WTC11 (cell line): ENCODE data around the gene PROM2. TPM values are rescaled to one million over a fixed set of nuclear protein-coding genes. Genes with fewer than 3 reads are reported as not detected.

Experiments
- ATAC-seq: fragments of 200-7000 bp; cut with Tn5 transposase; 2 replicates; pipeline ENCODE4 v1.10.0; 2021; ENCODE audit warnings: mild to moderate bottlenecking, moderate library complexity
- CTCF ChIA-PET: fragments of 300-600 bp; sonication (Branson Sonifier 250); formaldehyde crosslinking; loops from one replicate; lab custom pipeline; 2021; ENCODE audit warnings: antibody characterized with exemption; lab: Charles Lee
- POLR2A ChIA-PET: fragments of 350-600 bp; sonication (Branson Sonifier 250); formaldehyde crosslinking; loops from one replicate; lab custom pipeline; 2021; ENCODE audit warnings: antibody characterized with exemption; lab: Charles Lee
- DNase-seq: peaks from one replicate; pipeline ENCODE4 v3.0.0; 2021; ENCODE audit warnings: low spot score
- H3K27ac Mint-ChIP-seq: 2 replicates; pipeline ENCODE4 v1.8.0; 2021; ENCODE audit warnings: mixed read lengths
- H3K27me3 Mint-ChIP-seq: 2 replicates; pipeline ENCODE4 v1.8.0; 2021; ENCODE audit warnings: low read depth, mild to moderate bottlenecking, moderate library complexity, mixed read lengths
- H3K36me3 Mint-ChIP-seq: 2 replicates; pipeline ENCODE4 v1.8.0; 2021; ENCODE audit warnings: mixed read lengths
- H3K4me1 Mint-ChIP-seq: 2 replicates; pipeline ENCODE4 v1.8.0; 2022; ENCODE audit warnings: mixed read lengths
- H3K4me3 Mint-ChIP-seq: 2 replicates; pipeline ENCODE4 v1.8.0; 2021; ENCODE audit warnings: mild to moderate bottlenecking, moderate library complexity, mixed read lengths
- H3K9me3 Mint-ChIP-seq: 2 replicates; pipeline ENCODE4 v1.8.0; 2021; ENCODE audit warnings: mixed read lengths
- ETV6 ChIP-seq: sonication (generic); formaldehyde crosslinking; IDR thresholded peaks from 2 replicates; pipeline ENCODE4 v1.8.1; 2022; ENCODE audit warnings: mild to moderate bottlenecking, missing genetic modification reagents
- GABPB1 ChIP-seq: sonication (generic); formaldehyde crosslinking; IDR thresholded peaks from 2 replicates; pipeline ENCODE4 v1.8.1; 2023; ENCODE audit warnings: mild to moderate bottlenecking, missing genetic modification reagents
- IRF2 ChIP-seq: sonication (generic); formaldehyde crosslinking; IDR thresholded peaks from 2 replicates; pipeline ENCODE4 v1.8.0; 2022; ENCODE audit warnings: low read depth, missing genetic modification reagents, borderline replicate concordance
- MXD4 ChIP-seq: fragments of 250-450 bp; sonication (Bioruptor Pico); IDR thresholded peaks from 2 replicates; pipeline ENCODE4 v1.8.0; 2021; ENCODE audit warnings: mild to moderate bottlenecking, moderate library complexity, borderline replicate concordance
- PRRX2 ChIP-seq: fragments of 250-450 bp; sonication (Bioruptor Pico); IDR thresholded peaks from 2 replicates; pipeline ENCODE4 v1.8.0; 2021; ENCODE audit warnings: mild to moderate bottlenecking
- SOX15 ChIP-seq: fragments of 250-450 bp; sonication (Bioruptor Pico); IDR thresholded peaks from 2 replicates; pipeline ENCODE4 v1.9.0; 2021; ENCODE audit warnings: mild to moderate bottlenecking
- TEAD4 ChIP-seq: sonication (generic); formaldehyde crosslinking; IDR thresholded peaks from 2 replicates; pipeline ENCODE4 v1.8.0; 2022; ENCODE audit warnings: mild to moderate bottlenecking, missing genetic modification reagents
- ZBTB21 ChIP-seq: sonication (generic); formaldehyde crosslinking; IDR thresholded peaks from 2 replicates; pipeline ENCODE4 v1.8.1; 2023; ENCODE audit warnings: mild to moderate bottlenecking, missing genetic modification reagents, borderline replicate concordance
- ZNF121 ChIP-seq: sonication (generic); formaldehyde crosslinking; IDR thresholded peaks from 2 replicates; pipeline ENCODE4 v1.8.0; 2023; ENCODE audit warnings: missing genetic modification reagents
- ZNF232 ChIP-seq: sonication (generic); formaldehyde crosslinking; IDR thresholded peaks from 2 replicates; pipeline ENCODE4 v1.8.0; 2022; ENCODE audit warnings: mild to moderate bottlenecking, missing genetic modification reagents
- ZNF263 ChIP-seq: sonication (generic); formaldehyde crosslinking; IDR thresholded peaks from 2 replicates; pipeline ENCODE4 v1.8.1; 2022; ENCODE audit warnings: low read depth, mild to moderate bottlenecking, moderate library complexity, missing genetic modification reagents
- ZNF317 ChIP-seq: sonication (generic); formaldehyde crosslinking; IDR thresholded peaks from 2 replicates; pipeline ENCODE4 v1.8.1; 2023; ENCODE audit warnings: low read depth, mild to moderate bottlenecking, moderate library complexity, missing genetic modification reagents, borderline replicate concordance
- ZNF396 ChIP-seq: fragments of 250-450 bp; sonication (Bioruptor Pico); IDR thresholded peaks from 2 replicates; pipeline ENCODE4 v1.8.0; 2021; ENCODE audit warnings: mild to moderate bottlenecking, moderate library complexity, borderline replicate concordance
- total RNA-seq: library from RNA; stranded (reverse); gene quantifications from 3 replicates; pipeline ENCODE4 v1.2.3, GENCODE V29; 2021
- TF ChIP-seq, protein P1 (sequence below): sonication (generic); formaldehyde crosslinking; IDR thresholded peaks from 2 replicates; pipeline ENCODE4 v1.8.0; 2022; ENCODE audit warnings: mild to moderate bottlenecking, missing genetic modification reagents
- TF ChIP-seq, protein P2 (sequence below): fragments of 250-450 bp; sonication (Bioruptor Pico); IDR thresholded peaks from 2 replicates; pipeline ENCODE4 v1.9.0; 2021; ENCODE audit warnings: mild to moderate bottlenecking
- TF ChIP-seq, protein P3 (sequence below): sonication (generic); formaldehyde crosslinking; IDR thresholded peaks from 2 replicates; pipeline ENCODE4 v1.8.0; 2023; ENCODE audit warnings: missing genetic modification reagents, mild to moderate bottlenecking, borderline replicate concordance
- TF ChIP-seq, protein P4 (sequence below): sonication (generic); formaldehyde crosslinking; IDR thresholded peaks from 2 replicates; pipeline ENCODE4 v1.8.1; 2023; ENCODE audit warnings: mild to moderate bottlenecking, moderate library complexity, missing genetic modification reagents
- TF ChIP-seq, protein P5 (sequence below): sonication (generic); formaldehyde crosslinking; IDR thresholded peaks from 2 replicates; pipeline ENCODE4 v1.8.1; 2022; ENCODE audit warnings: low read depth, missing genetic modification reagents, borderline replicate concordance
- TF ChIP-seq, protein P6 (sequence below): sonication (generic); formaldehyde crosslinking; IDR thresholded peaks from 2 replicates; pipeline ENCODE4 v1.8.0; 2023; ENCODE audit warnings: mild to moderate bottlenecking, missing genetic modification reagents

The PROM2 gene
- total RNA-seq, 1 experiment from 2014 or later, result 8.3 TPM

DNA sequence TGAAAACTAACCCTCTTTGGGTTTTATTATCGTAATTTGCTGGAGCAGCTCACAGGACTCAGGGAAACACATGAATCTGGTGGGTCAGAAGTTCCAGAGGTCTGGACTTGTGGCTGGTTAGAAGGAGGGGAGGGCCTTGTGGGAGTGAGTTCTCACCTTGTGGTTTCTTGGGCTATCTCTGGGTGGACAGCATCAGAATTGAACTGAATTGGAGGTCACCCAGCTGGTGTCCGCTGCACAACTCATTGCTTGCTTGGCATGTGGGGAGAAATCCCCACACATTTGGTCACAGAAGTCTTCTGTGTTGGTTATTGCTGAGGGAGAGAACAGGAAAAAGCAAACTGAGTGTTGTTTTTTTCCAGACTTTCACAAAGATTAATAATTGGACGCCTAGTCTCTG lies 39.4 kb upstream of the PROM2 start (continued):
- TF ChIP-seq, protein P1, sequence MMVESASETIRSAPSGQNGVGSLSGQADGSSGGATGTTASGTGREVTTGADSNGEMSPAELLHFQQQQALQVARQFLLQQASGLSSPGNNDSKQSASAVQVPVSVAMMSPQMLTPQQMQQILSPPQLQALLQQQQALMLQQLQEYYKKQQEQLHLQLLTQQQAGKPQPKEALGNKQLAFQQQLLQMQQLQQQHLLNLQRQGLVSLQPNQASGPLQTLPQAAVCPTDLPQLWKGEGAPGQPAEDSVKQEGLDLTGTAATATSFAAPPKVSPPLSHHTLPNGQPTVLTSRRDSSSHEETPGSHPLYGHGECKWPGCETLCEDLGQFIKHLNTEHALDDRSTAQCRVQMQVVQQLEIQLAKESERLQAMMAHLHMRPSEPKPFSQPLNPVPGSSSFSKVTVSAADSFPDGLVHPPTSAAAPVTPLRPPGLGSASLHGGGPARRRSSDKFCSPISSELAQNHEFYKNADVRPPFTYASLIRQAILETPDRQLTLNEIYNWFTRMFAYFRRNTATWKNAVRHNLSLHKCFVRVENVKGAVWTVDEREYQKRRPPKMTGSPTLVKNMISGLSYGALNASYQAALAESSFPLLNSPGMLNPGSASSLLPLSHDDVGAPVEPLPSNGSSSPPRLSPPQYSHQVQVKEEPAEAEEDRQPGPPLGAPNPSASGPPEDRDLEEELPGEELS, result no peak
- TF ChIP-seq, protein P2, sequence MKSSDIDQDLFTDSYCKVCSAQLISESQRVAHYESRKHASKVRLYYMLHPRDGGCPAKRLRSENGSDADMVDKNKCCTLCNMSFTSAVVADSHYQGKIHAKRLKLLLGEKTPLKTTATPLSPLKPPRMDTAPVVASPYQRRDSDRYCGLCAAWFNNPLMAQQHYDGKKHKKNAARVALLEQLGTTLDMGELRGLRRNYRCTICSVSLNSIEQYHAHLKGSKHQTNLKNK (CRISPR knock-in tag), result no peak
- TF ChIP-seq, all 79 proteins: peak for 0

DNA sequence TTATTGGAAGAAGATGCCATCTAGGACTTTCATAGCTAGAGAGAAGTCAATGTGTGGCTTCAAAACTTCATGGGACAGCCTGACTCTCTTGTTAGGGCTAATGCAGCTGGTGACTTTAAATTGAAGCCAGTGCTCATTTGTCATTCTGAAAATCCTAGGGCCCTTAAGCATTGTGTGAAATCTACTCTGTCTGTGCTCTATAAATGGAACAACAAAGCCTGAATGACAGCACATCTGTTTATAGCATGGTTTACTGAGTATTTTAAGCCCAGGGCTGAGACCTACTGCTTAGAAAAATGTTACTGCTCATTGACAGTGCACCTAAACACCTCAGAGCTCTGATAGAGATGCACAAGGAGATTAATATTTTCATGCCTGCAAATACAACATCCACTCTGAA lies 36.1 kb upstream of the PROM2 start:
- Mint-ChIP-seq H3K27me3 (peaks cover 19% of the 10 kb centered on the region), H3K9me3 (peaks cover 65% of the 10 kb centered on the region), H3K27ac (no peak overlapping the region), H3K4me3 (no peak overlapping the region), H3K4me1 (no peaks in the 10 kb centered on the region), H3K36me3 (peaks cover 33% of the 10 kb centered on the region)
- CTCF ChIA-PET, result no interaction called here
- POLR2A ChIA-PET, result no interaction called here
- ATAC-seq (no peak), DNase-seq (no peak)
- no peak for TF ChIP-seq ZNF121 (CRISPR knock-in tag)
- TF ChIP-seq, protein P3, sequence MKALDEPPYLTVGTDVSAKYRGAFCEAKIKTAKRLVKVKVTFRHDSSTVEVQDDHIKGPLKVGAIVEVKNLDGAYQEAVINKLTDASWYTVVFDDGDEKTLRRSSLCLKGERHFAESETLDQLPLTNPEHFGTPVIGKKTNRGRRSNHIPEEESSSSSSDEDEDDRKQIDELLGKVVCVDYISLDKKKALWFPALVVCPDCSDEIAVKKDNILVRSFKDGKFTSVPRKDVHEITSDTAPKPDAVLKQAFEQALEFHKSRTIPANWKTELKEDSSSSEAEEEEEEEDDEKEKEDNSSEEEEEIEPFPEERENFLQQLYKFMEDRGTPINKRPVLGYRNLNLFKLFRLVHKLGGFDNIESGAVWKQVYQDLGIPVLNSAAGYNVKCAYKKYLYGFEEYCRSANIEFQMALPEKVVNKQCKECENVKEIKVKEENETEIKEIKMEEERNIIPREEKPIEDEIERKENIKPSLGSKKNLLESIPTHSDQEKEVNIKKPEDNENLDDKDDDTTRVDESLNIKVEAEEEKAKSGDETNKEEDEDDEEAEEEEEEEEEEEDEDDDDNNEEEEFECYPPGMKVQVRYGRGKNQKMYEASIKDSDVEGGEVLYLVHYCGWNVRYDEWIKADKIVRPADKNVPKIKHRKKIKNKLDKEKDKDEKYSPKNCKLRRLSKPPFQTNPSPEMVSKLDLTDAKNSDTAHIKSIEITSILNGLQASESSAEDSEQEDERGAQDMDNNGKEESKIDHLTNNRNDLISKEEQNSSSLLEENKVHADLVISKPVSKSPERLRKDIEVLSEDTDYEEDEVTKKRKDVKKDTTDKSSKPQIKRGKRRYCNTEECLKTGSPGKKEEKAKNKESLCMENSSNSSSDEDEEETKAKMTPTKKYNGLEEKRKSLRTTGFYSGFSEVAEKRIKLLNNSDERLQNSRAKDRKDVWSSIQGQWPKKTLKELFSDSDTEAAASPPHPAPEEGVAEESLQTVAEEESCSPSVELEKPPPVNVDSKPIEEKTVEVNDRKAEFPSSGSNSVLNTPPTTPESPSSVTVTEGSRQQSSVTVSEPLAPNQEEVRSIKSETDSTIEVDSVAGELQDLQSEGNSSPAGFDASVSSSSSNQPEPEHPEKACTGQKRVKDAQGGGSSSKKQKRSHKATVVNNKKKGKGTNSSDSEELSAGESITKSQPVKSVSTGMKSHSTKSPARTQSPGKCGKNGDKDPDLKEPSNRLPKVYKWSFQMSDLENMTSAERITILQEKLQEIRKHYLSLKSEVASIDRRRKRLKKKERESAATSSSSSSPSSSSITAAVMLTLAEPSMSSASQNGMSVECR (CRISPR knock-in tag), result no peak
- no peak for TF ChIP-seq IRF2 (CRISPR knock-in tag)
- TF ChIP-seq, protein P4, sequence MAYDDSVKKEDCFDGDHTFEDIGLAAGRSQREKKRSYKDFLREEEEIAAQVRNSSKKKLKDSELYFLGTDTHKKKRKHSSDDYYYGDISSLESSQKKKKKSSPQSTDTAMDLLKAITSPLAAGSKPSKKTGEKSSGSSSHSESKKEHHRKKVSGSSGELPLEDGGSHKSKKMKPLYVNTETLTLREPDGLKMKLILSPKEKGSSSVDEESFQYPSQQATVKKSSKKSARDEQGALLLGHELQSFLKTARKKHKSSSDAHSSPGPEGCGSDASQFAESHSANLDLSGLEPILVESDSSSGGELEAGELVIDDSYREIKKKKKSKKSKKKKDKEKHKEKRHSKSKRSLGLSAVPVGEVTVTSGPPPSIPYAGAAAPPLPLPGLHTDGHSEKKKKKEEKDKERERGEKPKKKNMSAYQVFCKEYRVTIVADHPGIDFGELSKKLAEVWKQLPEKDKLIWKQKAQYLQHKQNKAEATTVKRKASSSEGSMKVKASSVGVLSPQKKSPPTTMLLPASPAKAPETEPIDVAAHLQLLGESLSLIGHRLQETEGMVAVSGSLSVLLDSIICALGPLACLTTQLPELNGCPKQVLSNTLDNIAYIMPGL, result no peak
- no peak for TF ChIP-seq ZNF263
- no peak for TF ChIP-seq ETV6 (CRISPR knock-in tag)
- no peak for TF ChIP-seq PRRX2
- no peak for TF ChIP-seq GABPB1 (CRISPR knock-in tag)
- TF ChIP-seq ZNF396 (CRISPR knock-in tag), result no peak
- no peak for TF ChIP-seq ZNF232 (CRISPR knock-in tag)
- TF ChIP-seq ZNF317 (CRISPR knock-in tag), result no peak
- TF ChIP-seq ZBTB21 (CRISPR knock-in tag), result no peak
- no peak for TF ChIP-seq MXD4 (CRISPR knock-in tag)
- TF ChIP-seq, protein P5, sequence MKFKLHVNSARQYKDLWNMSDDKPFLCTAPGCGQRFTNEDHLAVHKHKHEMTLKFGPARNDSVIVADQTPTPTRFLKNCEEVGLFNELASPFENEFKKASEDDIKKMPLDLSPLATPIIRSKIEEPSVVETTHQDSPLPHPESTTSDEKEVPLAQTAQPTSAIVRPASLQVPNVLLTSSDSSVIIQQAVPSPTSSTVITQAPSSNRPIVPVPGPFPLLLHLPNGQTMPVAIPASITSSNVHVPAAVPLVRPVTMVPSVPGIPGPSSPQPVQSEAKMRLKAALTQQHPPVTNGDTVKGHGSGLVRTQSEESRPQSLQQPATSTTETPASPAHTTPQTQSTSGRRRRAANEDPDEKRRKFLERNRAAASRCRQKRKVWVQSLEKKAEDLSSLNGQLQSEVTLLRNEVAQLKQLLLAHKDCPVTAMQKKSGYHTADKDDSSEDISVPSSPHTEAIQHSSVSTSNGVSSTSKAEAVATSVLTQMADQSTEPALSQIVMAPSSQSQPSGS, result no peak
- TF ChIP-seq, protein P6, sequence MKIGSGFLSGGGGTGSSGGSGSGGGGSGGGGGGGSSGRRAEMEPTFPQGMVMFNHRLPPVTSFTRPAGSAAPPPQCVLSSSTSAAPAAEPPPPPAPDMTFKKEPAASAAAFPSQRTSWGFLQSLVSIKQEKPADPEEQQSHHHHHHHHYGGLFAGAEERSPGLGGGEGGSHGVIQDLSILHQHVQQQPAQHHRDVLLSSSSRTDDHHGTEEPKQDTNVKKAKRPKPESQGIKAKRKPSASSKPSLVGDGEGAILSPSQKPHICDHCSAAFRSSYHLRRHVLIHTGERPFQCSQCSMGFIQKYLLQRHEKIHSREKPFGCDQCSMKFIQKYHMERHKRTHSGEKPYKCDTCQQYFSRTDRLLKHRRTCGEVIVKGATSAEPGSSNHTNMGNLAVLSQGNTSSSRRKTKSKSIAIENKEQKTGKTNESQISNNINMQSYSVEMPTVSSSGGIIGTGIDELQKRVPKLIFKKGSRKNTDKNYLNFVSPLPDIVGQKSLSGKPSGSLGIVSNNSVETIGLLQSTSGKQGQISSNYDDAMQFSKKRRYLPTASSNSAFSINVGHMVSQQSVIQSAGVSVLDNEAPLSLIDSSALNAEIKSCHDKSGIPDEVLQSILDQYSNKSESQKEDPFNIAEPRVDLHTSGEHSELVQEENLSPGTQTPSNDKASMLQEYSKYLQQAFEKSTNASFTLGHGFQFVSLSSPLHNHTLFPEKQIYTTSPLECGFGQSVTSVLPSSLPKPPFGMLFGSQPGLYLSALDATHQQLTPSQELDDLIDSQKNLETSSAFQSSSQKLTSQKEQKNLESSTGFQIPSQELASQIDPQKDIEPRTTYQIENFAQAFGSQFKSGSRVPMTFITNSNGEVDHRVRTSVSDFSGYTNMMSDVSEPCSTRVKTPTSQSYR (CRISPR knock-in tag), result no peak
- TF ChIP-seq SOX15 (CRISPR knock-in tag), result no peak
- no peak for TF ChIP-seq TEAD4 (CRISPR knock-in tag)
- TF ChIP-seq, all 79 proteins: peak for 0
